GM11168 (cell line): ENCODE results near the gene CCDC3.
"Not testable (repeated sequence)": the region's sequence is repeated elsewhere in the genome, so short reads cannot be mapped to it uniquely, and the experiment has no call there.

Source experiments
- in situ Hi-C: fragments of 300-500 bp; cut with MboI; formaldehyde crosslinking; loops from one replicate; pipeline ENCODE4 v1.12.0; 2022; ENCODE audit warnings: low sequenced_read_pairs; ENCODE audit not compliant: unreplicated experiment

CCDC3 gene

GRCh38 chr10:12898271-12898670 is 103.2 kb downstream of the CCDC3 start:
- in situ Hi-C loops = loop anchor here (25.0 kb wide), 1 partner anchor 636 kb away; no protein-coding TSS in a partner anchor

GRCh38 chr10:12897278-12897677 is 104.2 kb downstream of the CCDC3 start:
- in situ Hi-C loops = loop anchor here (25.0 kb wide), 1 partner anchor 635 kb away; no protein-coding TSS in a partner anchor

- in situ Hi-C loops = loop anchor here (25.0 kb wide), 1 partner anchor 634 kb away; no protein-coding TSS in a partner anchor
Observed at GRCh38 chr10:12896251-12896650, 105.3 kb downstream of the CCDC3 start.

- in situ Hi-C loops = loop anchor here (25.0 kb wide), 1 partner anchor 631 kb away; no protein-coding TSS in a partner anchor
Observed at GRCh38 chr10:12892924-12893323, 108.6 kb downstream of the CCDC3 start.

GRCh38 chr10:12890958-12891357 is 110.6 kb downstream of the CCDC3 start:
- in situ Hi-C loops = loop anchor here (25.0 kb wide), 1 partner anchor 629 kb away; no protein-coding TSS in a partner anchor

- in situ Hi-C loops = loop anchor here (25.0 kb wide), 1 partner anchor 626 kb away; no protein-coding TSS in a partner anchor
Observed at GRCh38 chr10:12888470-12888869, 113.0 kb downstream of the CCDC3 start.

- in situ Hi-C loops = loop anchor here (25.0 kb wide), 1 partner anchor 625 kb away; no protein-coding TSS in a partner anchor
Observed at GRCh38 chr10:12887780-12888179, 113.7 kb downstream of the CCDC3 start.

- in situ Hi-C loops = loop anchor here (25.0 kb wide), 1 partner anchor 623 kb away; no protein-coding TSS in a partner anchor
Observed at GRCh38 chr10:12884851-12885250, 116.7 kb downstream of the CCDC3 start.

GRCh38 chr10:12880423-12880822 is 121.1 kb downstream of the CCDC3 start:
- in situ Hi-C loops = loop anchor here (25.0 kb wide), 1 partner anchor 618 kb away; no protein-coding TSS in a partner anchor

- in situ Hi-C loops = loop anchor here (25.0 kb wide), 1 partner anchor 615 kb away; no protein-coding TSS in a partner anchor
Observed at GRCh38 chr10:12877150-12877549, 124.4 kb downstream of the CCDC3 start.

GRCh38 chr10:12876266-12876665 is 125.2 kb downstream of the CCDC3 start:
- in situ Hi-C loops = loop anchor here (25.0 kb wide), 1 partner anchor 614 kb away; no protein-coding TSS in a partner anchor

- in situ Hi-C loops = loop anchor here (25.0 kb wide), 1 partner anchor 613 kb away; no protein-coding TSS in a partner anchor
Observed at GRCh38 chr10:12875100-12875499, 126.4 kb downstream of the CCDC3 start.

- in situ Hi-C loops = no loop called here
Observed at GRCh38 chr10:12874501-12874900, 127.0 kb downstream of the CCDC3 start.

- in situ Hi-C loops = no loop called here
Observed at GRCh38 chr10:12873172-12873571, 128.3 kb downstream of the CCDC3 start.

- in situ Hi-C loops = no loop called here
Observed at GRCh38 chr10:12872577-12872976, 128.9 kb downstream of the CCDC3 start.

GRCh38 chr10:12869427-12869826 is 132.1 kb downstream of the CCDC3 start:
- in situ Hi-C loops = no loop called here

- in situ Hi-C loops = no loop called here
Observed at GRCh38 chr10:12868229-12868628, 133.3 kb downstream of the CCDC3 start.

GRCh38 chr10:12865515-12865914 is 136.0 kb downstream of the CCDC3 start:
- in situ Hi-C loops = not testable (repeated sequence)

GRCh38 chr10:12862459-12862858 is 139.1 kb downstream of the CCDC3 start:
- in situ Hi-C loops = no loop called here

- in situ Hi-C loops = no loop called here
Observed at GRCh38 chr10:12854988-12855387, 146.5 kb downstream of the CCDC3 start.

- in situ Hi-C loops = no loop called here
Observed at GRCh38 chr10:12852687-12853086, 148.8 kb downstream of the CCDC3 start.
